LNCAP (cell line): ENCODE data around the gene GLUD2.
"Not testable (repeated sequence)": the region's sequence is repeated elsewhere in the genome, so short reads cannot be mapped to it uniquely, and the experiment has no call there.

Experiments
- CTCF ChIP-seq: fragments of 450-650 bp; IDR thresholded peaks from 2 replicates; pipeline ENCODE4 v1.5.1; 2017; ENCODE audit warnings: mild to moderate bottlenecking

The GLUD2 gene

GRCh38 chrX:121047441-121048419, at the start of gene GLUD2:
Gene GLUD2, plus strand, starts transcription at chrX:121047610. Its CDS starts 75 bp downstream, at chrX:121047685.
- TF ChIP-seq CTCF: not testable (repeated sequence)

- TF ChIP-seq CTCF: no peak
Observed at GRCh38 chrX:120999413-120999812, 48.0 kb upstream of the GLUD2 start.

- TF ChIP-seq CTCF: peak; percentile 43; the same call in 1 of the 2 replicates
Observed at GRCh38 chrX:121000589-121000988, 46.8 kb upstream of the GLUD2 start.

GRCh38 chrX:121008920-121009319, 38.5 kb upstream of the GLUD2 start:
- TF ChIP-seq CTCF: no peak

GRCh38 chrX:121009764-121010163, 37.6 kb upstream of the GLUD2 start:
- no peak for TF ChIP-seq CTCF

GRCh38 chrX:121010218-121010617, 37.2 kb upstream of the GLUD2 start:
- no peak for TF ChIP-seq CTCF

- no peak for TF ChIP-seq CTCF
Observed at GRCh38 chrX:121011254-121011653, 36.2 kb upstream of the GLUD2 start.
